OCI-LY7 (cell line): ENCODE measurements around the gene SNAP47. TPM values are rescaled to one million over a fixed set of nuclear protein-coding genes. Genes with fewer than 3 reads are reported as not detected.

Experiments used
- BruUV-seq: library from RNA; stranded (reverse); fragments of 400-500 nt; replicated peaks from 2 replicates; lab custom pipeline; 2021; lab: Mats Ljungman, UMichigan
- CTCF ChIA-PET: fragments of 300-600 bp; sonication (Branson Sonifier 250); formaldehyde crosslinking; loops from one replicate; lab custom pipeline; 2022; ENCODE audit warnings: antibody characterized with exemption; ENCODE audit not compliant: unreplicated experiment; lab: Charles Lee
- POLR2A ChIA-PET: fragments of 300-600 bp; sonication (Branson Sonifier 250); formaldehyde crosslinking; loops from one replicate; lab custom pipeline; 2022; ENCODE audit warnings: antibody characterized with exemption; lab: Charles Lee
- DNase-seq: peaks from one replicate; pipeline ENCODE4 v3.0.0-alpha.2; 2015; ENCODE audit warnings: low spot score
- H2AFZ ChIP-seq: fragments of 200-600 bp; sonication (generic), shearing (Covaris generic); 2 replicates; pipeline ENCODE4 v1.6.1; 2014; ENCODE audit warnings: mild to moderate bottlenecking, antibody characterized with exemption, low read length, moderate library complexity
- H3K27ac ChIP-seq: fragments of 200-600 bp; sonication (generic); 2 replicates; pipeline ENCODE4 v1.5.1; 2014; ENCODE audit warnings: mixed run types, low read depth, mild to moderate bottlenecking, moderate library complexity, low read length, inconsistent platforms; ENCODE audit not compliant: poor library complexity, severe bottlenecking
- H3K36me3 ChIP-seq: fragments of 200-600 bp; sonication (generic); 2 replicates; pipeline ENCODE4 v1.6.1; 2014; ENCODE audit warnings: mild to moderate bottlenecking, antibody characterized with exemption, low read length, moderate library complexity, mixed read lengths; ENCODE audit not compliant: insufficient read depth
- H3K4me1 ChIP-seq: fragments of 200-600 bp; sonication (generic); 2 replicates; pipeline ENCODE4 v1.5.1; 2014; ENCODE audit warnings: mild to moderate bottlenecking, low read length; ENCODE audit not compliant: insufficient read depth, poor library complexity, severe bottlenecking
- H3K4me2 ChIP-seq: fragments of 200-600 bp; sonication (generic); 2 replicates; pipeline ENCODE4 v1.6.1; 2014; ENCODE audit warnings: mild to moderate bottlenecking, low read length
- H3K4me3 ChIP-seq: fragments of 200-600 bp; sonication (generic); 2 replicates; pipeline ENCODE4 v1.5.1; 2014; ENCODE audit warnings: mild to moderate bottlenecking, low read depth, low read length; ENCODE audit not compliant: poor library complexity, severe bottlenecking
- H3K79me2 ChIP-seq: fragments of 200-600 bp; sonication (generic); 2 replicates; pipeline ENCODE4 v1.6.1; 2016; ENCODE audit warnings: low read depth, mild to moderate bottlenecking, low read length, moderate library complexity, mixed read lengths; ENCODE audit not compliant: insufficient read depth
- H3K9me2 ChIP-seq: fragments of 200-600 bp; sonication (generic); 2 replicates; pipeline ENCODE4 v1.6.1; 2016; ENCODE audit warnings: mild to moderate bottlenecking, low read length, mixed read lengths; ENCODE audit not compliant: insufficient read depth
- H3K9me3 ChIP-seq: fragments of 200-600 bp; sonication (generic); 2 replicates; pipeline ENCODE4 v1.6.1; 2014; ENCODE audit warnings: mild to moderate bottlenecking, mixed run types, low read length, mixed read lengths
- H4K20me1 ChIP-seq: fragments of 200-600 bp; sonication (generic); 2 replicates; pipeline ENCODE4 v1.6.1; 2014; ENCODE audit warnings: mild to moderate bottlenecking, antibody characterized with exemption, low read length, moderate library complexity, mixed read lengths; ENCODE audit not compliant: insufficient read depth
- EZH2phosphoT487 ChIP-seq: fragments of 200-600 bp; sonication (generic); IDR thresholded peaks from 2 replicates; pipeline ENCODE4 v1.6.1; 2018; ENCODE audit warnings: low read depth, borderline replicate concordance, mild to moderate bottlenecking, mixed run types, antibody characterized with exemption, low read length, moderate library complexity, mixed read lengths
- intact Hi-C: fragments of 100-400 bp; cut with micrococcal nuclease; formaldehyde crosslinking; loops from one replicate; pipeline ENCODE4 v1.10.0; 2022; ENCODE audit not compliant: unreplicated experiment
- total RNA-seq, 2 experiments: library from RNA; depleted of rRNA in 1 of 2; stranded (reverse); fragments of >200 nt in 1 of 2; shearing (Covaris generic) in 1 of 2; gene quantifications; 2 replicates each; pipeline ENCODE4 v1.2.3, GENCODE V29; 2014 to 2022
- TF ChIP-seq, protein P1 (sequence below): fragments of 200-600 bp; sonication (generic); conservative IDR thresholded peaks from 2 replicates; pipeline ENCODE4 v1.5.1; 2014; ENCODE audit warnings: mild to moderate bottlenecking, antibody characterized with exemption, low read length, moderate library complexity, mixed read lengths

Gene SNAP47
- total RNA-seq, 2 experiments from 2014 or later = 29.8 to 44.2 TPM

DNA sequence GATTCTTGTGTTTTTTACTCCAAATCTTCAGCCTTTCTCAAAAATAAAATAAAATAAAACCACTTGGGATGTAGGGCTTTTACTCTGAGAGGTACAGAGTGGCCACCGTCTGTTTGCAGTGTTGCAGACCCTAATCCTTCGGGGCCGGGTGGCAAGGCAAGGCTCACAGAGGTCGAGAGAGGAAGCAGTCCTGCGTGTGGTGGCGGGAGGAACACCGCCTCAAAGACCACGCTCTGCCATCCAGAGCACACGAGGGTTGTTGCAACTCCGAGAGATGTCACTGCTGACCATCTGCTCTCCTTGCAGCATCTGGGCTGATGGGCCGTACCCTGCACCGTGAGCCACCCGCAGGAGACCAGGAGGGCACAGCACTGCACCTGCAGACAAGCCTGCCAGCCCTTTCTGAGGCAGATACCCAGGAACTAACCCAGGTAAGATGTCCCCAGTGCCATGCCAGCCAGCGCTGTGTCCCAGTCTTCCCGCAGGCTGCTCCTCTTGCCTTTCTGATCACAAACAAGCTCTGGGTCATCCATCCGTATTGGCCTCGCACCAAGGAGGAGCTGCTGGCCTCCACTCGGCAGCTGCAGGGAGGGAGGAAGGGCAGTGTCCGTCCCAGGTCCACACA is 31.5 kb downstream of the SNAP47 start:
- peaks cover 4% of the 10 kb centered on the region for H3K4me1 ChIP-seq
- TF ChIP-seq, protein P1, sequence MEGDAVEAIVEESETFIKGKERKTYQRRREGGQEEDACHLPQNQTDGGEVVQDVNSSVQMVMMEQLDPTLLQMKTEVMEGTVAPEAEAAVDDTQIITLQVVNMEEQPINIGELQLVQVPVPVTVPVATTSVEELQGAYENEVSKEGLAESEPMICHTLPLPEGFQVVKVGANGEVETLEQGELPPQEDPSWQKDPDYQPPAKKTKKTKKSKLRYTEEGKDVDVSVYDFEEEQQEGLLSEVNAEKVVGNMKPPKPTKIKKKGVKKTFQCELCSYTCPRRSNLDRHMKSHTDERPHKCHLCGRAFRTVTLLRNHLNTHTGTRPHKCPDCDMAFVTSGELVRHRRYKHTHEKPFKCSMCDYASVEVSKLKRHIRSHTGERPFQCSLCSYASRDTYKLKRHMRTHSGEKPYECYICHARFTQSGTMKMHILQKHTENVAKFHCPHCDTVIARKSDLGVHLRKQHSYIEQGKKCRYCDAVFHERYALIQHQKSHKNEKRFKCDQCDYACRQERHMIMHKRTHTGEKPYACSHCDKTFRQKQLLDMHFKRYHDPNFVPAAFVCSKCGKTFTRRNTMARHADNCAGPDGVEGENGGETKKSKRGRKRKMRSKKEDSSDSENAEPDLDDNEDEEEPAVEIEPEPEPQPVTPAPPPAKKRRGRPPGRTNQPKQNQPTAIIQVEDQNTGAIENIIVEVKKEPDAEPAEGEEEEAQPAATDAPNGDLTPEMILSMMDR = no peak
- TF ChIP-seq EZH2phosphoT487 = no peak
- intact Hi-C loops = no loop called here
- no peak overlapping the region for H3K4me2 ChIP-seq
- H4K20me1 ChIP-seq = no peaks in the 10 kb centered on the region
- H3K9me3 ChIP-seq = no peaks in the 10 kb centered on the region
- no peak overlapping the region for H3K4me3 ChIP-seq
- no peaks in the 10 kb centered on the region for H3K9me2 ChIP-seq
- H3K36me3 ChIP-seq = peaks cover 44% of the 10 kb centered on the region
- no peak overlapping the region for H3K27ac ChIP-seq
- no TSS peak for BruUV-seq
- POLR2A ChIA-PET = no interaction called here
- CTCF ChIA-PET = no interaction called here
- H2AFZ ChIP-seq = no peak overlapping the region
- no peaks in the 10 kb centered on the region for H3K79me2 ChIP-seq
- DNase-seq = no peak

- Histone ChIP-seq H3K79me2 (no peaks in the 10 kb centered on the region), H3K36me3 (peaks cover 38% of the 10 kb centered on the region), H4K20me1 (no peaks in the 10 kb centered on the region), H2AFZ (no peak overlapping the region), H3K4me2 (no peak overlapping the region), H3K27ac (no peak overlapping the region), H3K4me1 (peaks cover 2% of the 10 kb centered on the region), H3K9me3 (no peaks in the 10 kb centered on the region), H3K9me2 (no peaks in the 10 kb centered on the region), H3K4me3 (no peak overlapping the region)
- TF ChIP-seq, protein P1 = no peak
- no peak for TF ChIP-seq EZH2phosphoT487
- DNase-seq = no peak
- POLR2A ChIA-PET = no interaction called here
- CTCF ChIA-PET = no interaction called here
- no TSS peak for BruUV-seq
- intact Hi-C loops = no loop called here
These were observed 32.3 kb downstream of the SNAP47 start for GRCh38 chr1:227767401-227768124.

- H3K4me2 ChIP-seq = no peak overlapping the region
- BruUV-seq = no TSS peak
- no peak overlapping the region for H3K4me3 ChIP-seq
- CTCF ChIA-PET = no interaction called here
- no peak for DNase-seq
- H3K79me2 ChIP-seq = no peaks in the 10 kb centered on the region
- TF ChIP-seq, protein P1 = no peak
- no peak for TF ChIP-seq EZH2phosphoT487
- H3K9me2 ChIP-seq = no peaks in the 10 kb centered on the region
- H4K20me1 ChIP-seq = no peaks in the 10 kb centered on the region
- no peak overlapping the region for H2AFZ ChIP-seq
- intact Hi-C loops = no loop called here
- H3K9me3 ChIP-seq = no peaks in the 10 kb centered on the region
- peaks cover 33% of the 10 kb centered on the region for H3K36me3 ChIP-seq
- no peaks in the 10 kb centered on the region for H3K4me1 ChIP-seq
- no peak overlapping the region for H3K27ac ChIP-seq
- POLR2A ChIA-PET = interaction anchor here (0.6 kb wide), 2 partner anchors 10 to 235 kb away, joined by 3 read pairs; no protein-coding TSS in a partner anchor
These were observed 32.8 kb downstream of the SNAP47 start for GRCh38 chr1:227768125-227768439.
